ENCODE measurements around the gene ST3GAL3. TPM values are rescaled to one million over a fixed set of nuclear protein-coding genes. Genes with fewer than 3 reads are reported as not detected.

ST3GAL3 gene
- total RNA-seq, 1 donor from 2014 or later = 16.5 TPM

GRCh38 chr1:43835082-43836021 is 128.0 kb downstream of the ST3GAL3 start:
- TF ChIP-seq CTCF (IDR thresholded peaks at IDR 0.05; ENCODE audit: partially characterized antibody, unreplicated experiment) = no peak
- peaks cover 2% of the 10 kb centered on the region for H3K9me3 Mint-ChIP-seq (ENCODE audit: unreplicated experiment)
- H3K27ac Mint-ChIP-seq (ENCODE audit: unreplicated experiment) = no peak overlapping the region
- peaks cover 3% of the 10 kb centered on the region for H3K27me3 Mint-ChIP-seq (ENCODE audit: unreplicated experiment)
- peak; percentile 39 for DNase-seq
- no peaks in the 10 kb centered on the region for H3K36me3 Mint-ChIP-seq (ENCODE audit: unreplicated experiment)
- H3K4me3 Mint-ChIP-seq (ENCODE audit: unreplicated experiment) = no peak overlapping the region
- H3K4me1 Mint-ChIP-seq (ENCODE audit: low read depth, unreplicated experiment) = peaks cover 10% of the 10 kb centered on the region

GRCh38 chr1:43836267-43836951 is 129.1 kb downstream of the ST3GAL3 start:
- peaks cover 2% of the 10 kb centered on the region for H3K9me3 Mint-ChIP-seq (ENCODE audit: unreplicated experiment)
- peaks cover 3% of the 10 kb centered on the region for H3K27me3 Mint-ChIP-seq (ENCODE audit: unreplicated experiment)
- H3K27ac Mint-ChIP-seq (ENCODE audit: unreplicated experiment) = no peak overlapping the region
- DNase-seq = no peak
- TF ChIP-seq CTCF (IDR thresholded peaks at IDR 0.05; ENCODE audit: partially characterized antibody, unreplicated experiment) = no peak
- no peak overlapping the region for H3K4me3 Mint-ChIP-seq (ENCODE audit: unreplicated experiment)
- H3K4me1 Mint-ChIP-seq (ENCODE audit: low read depth, unreplicated experiment) = peaks cover 10% of the 10 kb centered on the region
- H3K36me3 Mint-ChIP-seq (ENCODE audit: unreplicated experiment) = no peaks in the 10 kb centered on the region

- peaks cover 10% of the 10 kb centered on the region for H3K4me1 Mint-ChIP-seq (ENCODE audit: low read depth, unreplicated experiment)
- H3K9me3 Mint-ChIP-seq (ENCODE audit: unreplicated experiment) = peaks cover 5% of the 10 kb centered on the region
- DNase-seq = no peak
- H3K27ac Mint-ChIP-seq (ENCODE audit: unreplicated experiment) = no peak overlapping the region
- peaks cover 6% of the 10 kb centered on the region for H3K36me3 Mint-ChIP-seq (ENCODE audit: unreplicated experiment)
- H3K27me3 Mint-ChIP-seq (ENCODE audit: unreplicated experiment) = peaks cover 3% of the 10 kb centered on the region
- no peak for TF ChIP-seq CTCF (IDR thresholded peaks at IDR 0.05; ENCODE audit: partially characterized antibody, unreplicated experiment)
- no peak overlapping the region for H3K4me3 Mint-ChIP-seq (ENCODE audit: unreplicated experiment)
Measured at GRCh38 chr1:43839056-43839455, 131.7 kb downstream of the ST3GAL3 start.

- Mint-ChIP-seq H3K27ac (ENCODE audit: unreplicated experiment) (no peak overlapping the region), H3K27me3 (ENCODE audit: unreplicated experiment) (no peaks in the 10 kb centered on the region), H3K4me1 (ENCODE audit: low read depth, unreplicated experiment) (no peaks in the 10 kb centered on the region), H3K4me3 (ENCODE audit: unreplicated experiment) (no peak overlapping the region), H3K9me3 (ENCODE audit: unreplicated experiment) (peaks cover 3% of the 10 kb centered on the region), H3K36me3 (ENCODE audit: unreplicated experiment) (peaks cover 6% of the 10 kb centered on the region)
- TF ChIP-seq CTCF (IDR thresholded peaks at IDR 0.05; ENCODE audit: partially characterized antibody, unreplicated experiment) = no peak
- no peak for DNase-seq
Measured at GRCh38 chr1:43841321-43842174, 134.2 kb downstream of the ST3GAL3 start.
